GM18951 (cell line): ENCODE data around the gene B2M.

Experiments
- POLR2A ChIP-seq: IDR thresholded peaks from 4 replicates; pipeline ENCODE4 v1.6.1; 2011; ENCODE audit warnings: mild to moderate bottlenecking; ENCODE audit not compliant: insufficient read length, insufficient read depth; ENCODE audit errors: extremely low read depth
- in situ Hi-C: fragments of 300-500 bp; cut with MboI; formaldehyde crosslinking; loops from one replicate; pipeline ENCODE4 v1.12.0; 2022; ENCODE audit warnings: low sequenced_read_pairs, mixed read lengths, inconsistent platforms; ENCODE audit not compliant: unreplicated experiment

The B2M gene

GRCh38 chr15:44711096-44711742 lies at the start of gene B2M, which contains the start of gene PATL2:
TSS of gene B2M (plus strand) at chr15:44711517. CDS start at chr15:44711547, 30 bp downstream.
TSS of gene PATL2 (minus strand) at chr15:44711323. CDS start at chr15:44676490, 34,833 bp downstream.
- in situ Hi-C loops, result no loop called here
- TF ChIP-seq POLR2A, result peak; percentile 100

- in situ Hi-C loops, result no loop called here
- no peak for TF ChIP-seq POLR2A
Observed at GRCh38 chr15:44661576-44661975, 49.7 kb upstream of the B2M start.

- TF ChIP-seq POLR2A, result no peak
- in situ Hi-C loops, result no loop called here
Observed at GRCh38 chr15:44662478-44663409, 48.6 kb upstream of the B2M start.

GRCh38 chr15:44663410-44664308 lies 47.7 kb upstream of the B2M start, which contains the start of gene SPG11:
TSS of gene SPG11 (minus strand) at chr15:44663662. CDS start at chr15:44663647, 15 bp downstream.
- peak; percentile 93 for TF ChIP-seq POLR2A
- in situ Hi-C loops, result no loop called here

- TF ChIP-seq POLR2A, result peak; percentile 35
- in situ Hi-C loops, result loop anchor here (5.0 kb wide), 1 partner anchor 51 kb away; no protein-coding TSS in a partner anchor
Observed at GRCh38 chr15:44666210-44667038, 44.9 kb upstream of the B2M start.

- in situ Hi-C loops, result loop anchor here (5.0 kb wide), 1 partner anchor 50 kb away; no protein-coding TSS in a partner anchor
- TF ChIP-seq POLR2A, result no peak
Observed at GRCh38 chr15:44667039-44667360, 44.3 kb upstream of the B2M start.

GRCh38 chr15:44668921-44669320 lies 42.4 kb upstream of the B2M start:
- in situ Hi-C loops, result loop anchor here (5.0 kb wide), 1 partner anchor 48 kb away; no protein-coding TSS in a partner anchor

GRCh38 chr15:44670087-44670950 lies 41.0 kb upstream of the B2M start:
- in situ Hi-C loops, result no loop called here
- TF ChIP-seq POLR2A, result no peak

More at GRCh38 chr15:44668921-44669320, 42.4 kb upstream of the B2M start:
- no peak for TF ChIP-seq POLR2A

- in situ Hi-C loops, result no loop called here
Observed at GRCh38 chr15:44673639-44674038, 37.7 kb upstream of the B2M start.

GRCh38 chr15:44675911-44676310 lies 35.4 kb upstream of the B2M start:
- TF ChIP-seq POLR2A, result no peak
- in situ Hi-C loops, result no loop called here

More at GRCh38 chr15:44673639-44674038, 37.7 kb upstream of the B2M start:
- no peak for TF ChIP-seq POLR2A

GRCh38 chr15:44676676-44677075 lies 34.6 kb upstream of the B2M start:
- in situ Hi-C loops, result no loop called here
- TF ChIP-seq POLR2A, result peak; percentile 30
